ENCODE measurements around the gene LRRC1. TPM values are rescaled to one million over a fixed set of nuclear protein-coding genes. Genes with fewer than 3 reads are reported as not detected.

The LRRC1 gene
- total RNA-seq, 1 donor from 2014 or later: 2.6 TPM

GRCh38 chr6:53943395-53943794 lies 148.6 kb downstream of the LRRC1 start:
- H3K9me3 Mint-ChIP-seq (ENCODE audit: unreplicated experiment): no peaks in the 10 kb centered on the region

GRCh38 chr6:53944091-53944490 lies 149.3 kb downstream of the LRRC1 start:
- H3K27me3 Mint-ChIP-seq (ENCODE audit: unreplicated experiment): no peaks in the 10 kb centered on the region
- H3K36me3 Mint-ChIP-seq (ENCODE audit: unreplicated experiment): no peaks in the 10 kb centered on the region
- H3K4me1 Mint-ChIP-seq (ENCODE audit: low read depth, unreplicated experiment): no peaks in the 10 kb centered on the region
- no peak for DNase-seq
- no peak for TF ChIP-seq CTCF (IDR thresholded peaks at IDR 0.05; ENCODE audit: partially characterized antibody, unreplicated experiment)
- H3K9me3 Mint-ChIP-seq (ENCODE audit: unreplicated experiment): peaks cover 2% of the 10 kb centered on the region
- H3K27ac Mint-ChIP-seq (ENCODE audit: unreplicated experiment): no peak overlapping the region
- H3K4me3 Mint-ChIP-seq (ENCODE audit: unreplicated experiment): no peak overlapping the region

More at GRCh38 chr6:53943395-53943794, 148.6 kb downstream of the LRRC1 start:
- TF ChIP-seq CTCF (IDR thresholded peaks at IDR 0.05; ENCODE audit: partially characterized antibody, unreplicated experiment): no peak
- Mint-ChIP-seq H3K27me3 (ENCODE audit: unreplicated experiment) (no peaks in the 10 kb centered on the region), H3K4me3 (ENCODE audit: unreplicated experiment) (no peak overlapping the region), H3K27ac (ENCODE audit: unreplicated experiment) (no peak overlapping the region), H3K4me1 (ENCODE audit: low read depth, unreplicated experiment) (no peaks in the 10 kb centered on the region), H3K36me3 (ENCODE audit: unreplicated experiment) (no peaks in the 10 kb centered on the region)
- no peak for DNase-seq

GRCh38 chr6:53944543-53944942 lies 149.7 kb downstream of the LRRC1 start:
- no peak overlapping the region for H3K4me3 Mint-ChIP-seq (ENCODE audit: unreplicated experiment)
- no peak overlapping the region for H3K27ac Mint-ChIP-seq (ENCODE audit: unreplicated experiment)
- H3K36me3 Mint-ChIP-seq (ENCODE audit: unreplicated experiment): no peaks in the 10 kb centered on the region
- no peaks in the 10 kb centered on the region for H3K4me1 Mint-ChIP-seq (ENCODE audit: low read depth, unreplicated experiment)
- no peak for DNase-seq
- no peak for TF ChIP-seq CTCF (IDR thresholded peaks at IDR 0.05; ENCODE audit: partially characterized antibody, unreplicated experiment)
- peaks cover 2% of the 10 kb centered on the region for H3K9me3 Mint-ChIP-seq (ENCODE audit: unreplicated experiment)
- H3K27me3 Mint-ChIP-seq (ENCODE audit: unreplicated experiment): no peaks in the 10 kb centered on the region

- Mint-ChIP-seq H3K27me3 (ENCODE audit: unreplicated experiment) (no peaks in the 10 kb centered on the region), H3K4me1 (ENCODE audit: low read depth, unreplicated experiment) (no peaks in the 10 kb centered on the region), H3K4me3 (ENCODE audit: unreplicated experiment) (no peak overlapping the region), H3K36me3 (ENCODE audit: unreplicated experiment) (peaks cover 5% of the 10 kb centered on the region), H3K27ac (ENCODE audit: unreplicated experiment) (no peak overlapping the region), H3K9me3 (ENCODE audit: unreplicated experiment) (peaks cover 2% of the 10 kb centered on the region)
- TF ChIP-seq CTCF (IDR thresholded peaks at IDR 0.05; ENCODE audit: partially characterized antibody, unreplicated experiment): no peak
- DNase-seq: no peak
Measured at GRCh38 chr6:53945765-53946407, 151.1 kb downstream of the LRRC1 start.

- Mint-ChIP-seq H3K4me1 (ENCODE audit: low read depth, unreplicated experiment) (no peaks in the 10 kb centered on the region), H3K9me3 (ENCODE audit: unreplicated experiment) (peaks cover 2% of the 10 kb centered on the region), H3K27me3 (ENCODE audit: unreplicated experiment) (no peaks in the 10 kb centered on the region), H3K27ac (ENCODE audit: unreplicated experiment) (no peak overlapping the region), H3K4me3 (ENCODE audit: unreplicated experiment) (no peak overlapping the region), H3K36me3 (ENCODE audit: unreplicated experiment) (peaks cover 5% of the 10 kb centered on the region)
- no peak for DNase-seq
- TF ChIP-seq CTCF (IDR thresholded peaks at IDR 0.05; ENCODE audit: partially characterized antibody, unreplicated experiment): no peak
Measured at GRCh38 chr6:53947780-53948179, 153.0 kb downstream of the LRRC1 start.

Measured in glutamatergic neuron (in vitro differentiated cells).